ENCODE data around the gene ARGLU1.

Gene ARGLU1

GRCh38 chr13:106597749-106598395 lies 29.9 kb upstream of the ARGLU1 start:
- ATAC-seq (replicated peaks; ENCODE audit: extremely low read depth, poor library complexity, severe bottlenecking) (no peak), DNase-seq (ENCODE audit: low spot score in 2 of 2) (no peak)
- H3K27me3 Mint-ChIP-seq, result peaks cover 52% of the 10 kb centered on the region
- peaks cover 2% of the 10 kb centered on the region for H3K36me3 Mint-ChIP-seq (ENCODE audit: insufficient read depth)
- no peak overlapping the region for H3K27ac Mint-ChIP-seq (ENCODE audit: low read depth)
- no peak overlapping the region for H3K4me3 Mint-ChIP-seq
- no peaks in the 10 kb centered on the region for H3K9me3 Mint-ChIP-seq
- peaks cover 9% of the 10 kb centered on the region for H3K4me1 Mint-ChIP-seq

DNA sequence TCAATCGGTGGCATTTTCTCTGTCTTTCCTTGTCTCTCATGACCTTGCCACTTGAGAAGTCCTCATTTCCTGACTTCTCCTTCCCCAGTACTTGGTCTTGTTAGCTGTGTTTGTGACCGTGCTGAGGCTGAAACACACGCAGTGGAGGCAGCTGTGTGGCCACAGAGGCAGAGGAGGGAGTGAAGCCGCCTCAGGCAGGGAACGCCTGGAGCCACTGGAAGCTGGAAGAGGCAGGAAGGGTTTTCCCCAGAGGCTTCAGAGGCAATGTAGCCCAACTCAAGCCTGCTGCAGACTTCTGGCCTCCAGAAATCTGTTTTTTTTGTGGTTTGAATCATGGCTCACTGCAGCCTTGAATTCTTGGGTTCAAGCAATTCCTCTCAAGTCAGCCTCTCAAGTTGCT lies 29.2 kb upstream of the ARGLU1 start:
- Mint-ChIP-seq H3K4me3 (no peak overlapping the region), H3K27ac (ENCODE audit: low read depth) (no peak overlapping the region), H3K27me3 (peaks cover 52% of the 10 kb centered on the region), H3K36me3 (ENCODE audit: insufficient read depth) (peaks cover 2% of the 10 kb centered on the region), H3K9me3 (no peaks in the 10 kb centered on the region), H3K4me1 (peaks cover 9% of the 10 kb centered on the region)
- ATAC-seq (replicated peaks; ENCODE audit: extremely low read depth, poor library complexity, severe bottlenecking), result no peak
- no peak for DNase-seq (ENCODE audit: low spot score in 2 of 2)

DNA sequence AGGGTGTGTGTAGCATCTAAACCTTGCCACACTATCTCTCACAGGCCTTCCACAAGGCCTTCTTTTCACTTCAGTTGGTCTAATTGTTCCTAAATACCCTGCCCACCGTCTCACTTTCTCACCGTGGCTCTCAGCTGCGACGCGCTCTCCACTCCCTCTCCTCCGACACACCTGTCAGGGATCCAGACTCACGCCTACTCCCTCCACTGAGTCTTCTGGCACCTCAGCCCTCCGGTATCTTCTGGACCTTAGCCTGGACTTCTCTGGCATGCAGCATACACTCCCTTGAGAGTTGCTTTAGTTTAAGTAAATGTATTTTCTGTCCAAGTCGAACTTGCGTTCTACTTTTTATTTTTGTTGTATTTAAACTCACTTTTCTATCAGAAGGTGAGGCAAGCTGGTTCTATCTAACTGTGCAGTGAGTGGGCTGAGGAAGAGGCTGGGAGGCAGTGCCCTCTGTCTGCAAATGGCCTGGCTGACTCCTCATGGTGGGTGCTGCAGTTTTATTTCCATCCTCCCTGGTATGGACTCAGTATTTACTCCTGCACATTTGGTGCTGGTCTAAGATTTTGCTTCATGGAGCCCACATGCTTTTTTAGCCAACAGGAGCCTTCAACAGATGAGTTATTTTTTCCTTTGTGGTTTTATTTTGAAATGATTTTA lies 28.5 kb upstream of the ARGLU1 start:
- peaks cover 55% of the 10 kb centered on the region for H3K27me3 Mint-ChIP-seq
- no peak for DNase-seq (ENCODE audit: low spot score in 2 of 2)
- H3K9me3 Mint-ChIP-seq, result no peaks in the 10 kb centered on the region
- H3K4me3 Mint-ChIP-seq, result no peak overlapping the region
- no peak overlapping the region for H3K27ac Mint-ChIP-seq (ENCODE audit: low read depth)
- ATAC-seq (replicated peaks; ENCODE audit: extremely low read depth, poor library complexity, severe bottlenecking), result no peak
- peaks cover 9% of the 10 kb centered on the region for H3K4me1 Mint-ChIP-seq
- H3K36me3 Mint-ChIP-seq (ENCODE audit: insufficient read depth), result peaks cover 2% of the 10 kb centered on the region

GRCh38 chr13:106595625-106596024 lies 27.7 kb upstream of the ARGLU1 start:
- H3K36me3 Mint-ChIP-seq (ENCODE audit: insufficient read depth), result peaks cover 2% of the 10 kb centered on the region
- H3K9me3 Mint-ChIP-seq, result no peaks in the 10 kb centered on the region
- DNase-seq (ENCODE audit: low spot score in 2 of 2) (no peak), ATAC-seq (replicated peaks; ENCODE audit: extremely low read depth, poor library complexity, severe bottlenecking) (no peak)
- H3K4me3 Mint-ChIP-seq, result no peak overlapping the region
- no peak overlapping the region for H3K27ac Mint-ChIP-seq (ENCODE audit: low read depth)
- peaks cover 8% of the 10 kb centered on the region for H3K4me1 Mint-ChIP-seq
- peaks cover 60% of the 10 kb centered on the region for H3K27me3 Mint-ChIP-seq

GRCh38 chr13:106594980-106595379 lies 27.0 kb upstream of the ARGLU1 start:
- DNase-seq (ENCODE audit: low spot score in 2 of 2) (no peak), ATAC-seq (replicated peaks; ENCODE audit: extremely low read depth, poor library complexity, severe bottlenecking) (no peak)
- H3K36me3 Mint-ChIP-seq (ENCODE audit: insufficient read depth), result peaks cover 2% of the 10 kb centered on the region
- H3K4me3 Mint-ChIP-seq, result no peak overlapping the region
- H3K9me3 Mint-ChIP-seq, result no peaks in the 10 kb centered on the region
- peaks cover 1% of the 10 kb centered on the region for H3K4me1 Mint-ChIP-seq
- peaks cover 67% of the 10 kb centered on the region for H3K27me3 Mint-ChIP-seq
- no peak overlapping the region for H3K27ac Mint-ChIP-seq (ENCODE audit: low read depth)

GRCh38 chr13:106593132-106593531 lies 25.2 kb upstream of the ARGLU1 start:
- Mint-ChIP-seq H3K36me3 (ENCODE audit: insufficient read depth) (peaks cover 2% of the 10 kb centered on the region), H3K27me3 (peaks cover 73% of the 10 kb centered on the region), H3K4me3 (no peak overlapping the region), H3K9me3 (no peaks in the 10 kb centered on the region), H3K4me1 (no peaks in the 10 kb centered on the region), H3K27ac (ENCODE audit: low read depth) (no peak overlapping the region)
- ATAC-seq (replicated peaks; ENCODE audit: extremely low read depth, poor library complexity, severe bottlenecking) (no peak), DNase-seq (ENCODE audit: low spot score in 2 of 2) (no peak)

DNA sequence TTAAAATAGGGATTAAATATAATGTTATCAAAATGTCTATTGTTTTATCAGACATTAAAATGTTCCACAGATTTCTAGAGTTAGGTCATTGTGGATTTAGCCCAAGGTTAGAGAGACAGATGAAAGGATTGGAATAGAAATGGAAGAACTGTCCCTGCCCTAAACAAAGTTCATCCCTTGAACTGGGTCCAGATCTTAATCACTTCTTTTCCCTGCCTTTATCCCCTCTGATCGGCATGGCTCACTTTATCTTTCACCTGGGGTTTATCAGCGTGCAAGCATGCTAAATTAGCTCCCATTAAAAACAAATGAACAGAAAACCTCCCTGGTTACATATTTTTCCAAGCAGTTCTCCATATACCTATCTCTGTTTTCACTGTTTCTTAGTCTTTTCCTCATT lies 23.4 kb upstream of the ARGLU1 start:
- peaks cover 10% of the 10 kb centered on the region for H3K9me3 Mint-ChIP-seq
- no peak for DNase-seq (ENCODE audit: low spot score in 2 of 2)

GRCh38 chr13:106589716-106590115 lies 21.8 kb upstream of the ARGLU1 start:
- peaks cover 18% of the 10 kb centered on the region for H3K9me3 Mint-ChIP-seq
- ATAC-seq (replicated peaks; ENCODE audit: extremely low read depth, poor library complexity, severe bottlenecking) (no peak), DNase-seq (ENCODE audit: low spot score in 2 of 2) (no peak)
- no peak overlapping the region for H3K4me3 Mint-ChIP-seq
- H3K27ac Mint-ChIP-seq (ENCODE audit: low read depth), result no peak overlapping the region
- no peaks in the 10 kb centered on the region for H3K4me1 Mint-ChIP-seq
- peaks cover 2% of the 10 kb centered on the region for H3K36me3 Mint-ChIP-seq (ENCODE audit: insufficient read depth)
- peaks cover 60% of the 10 kb centered on the region for H3K27me3 Mint-ChIP-seq

More for the DNA sequence above, 23.4 kb upstream of the ARGLU1 start:
- H3K27me3 Mint-ChIP-seq, result peaks cover 76% of the 10 kb centered on the region
- no peak overlapping the region for H3K27ac Mint-ChIP-seq (ENCODE audit: low read depth)
- no peak overlapping the region for H3K4me3 Mint-ChIP-seq
- ATAC-seq (replicated peaks; ENCODE audit: extremely low read depth, poor library complexity, severe bottlenecking), result no peak
- peaks cover 2% of the 10 kb centered on the region for H3K36me3 Mint-ChIP-seq (ENCODE audit: insufficient read depth)
- no peaks in the 10 kb centered on the region for H3K4me1 Mint-ChIP-seq

GRCh38 chr13:106588367-106588766 lies 20.4 kb upstream of the ARGLU1 start:
- ATAC-seq (replicated peaks; ENCODE audit: extremely low read depth, poor library complexity, severe bottlenecking) (no peak), DNase-seq (ENCODE audit: low spot score in 2 of 2) (no peak)
- H3K27me3 Mint-ChIP-seq, result peaks cover 56% of the 10 kb centered on the region
- no peak overlapping the region for H3K27ac Mint-ChIP-seq (ENCODE audit: low read depth)
- H3K4me3 Mint-ChIP-seq, result no peak overlapping the region
- H3K9me3 Mint-ChIP-seq, result peaks cover 20% of the 10 kb centered on the region
- H3K4me1 Mint-ChIP-seq, result no peaks in the 10 kb centered on the region
- no peaks in the 10 kb centered on the region for H3K36me3 Mint-ChIP-seq (ENCODE audit: insufficient read depth)

GRCh38 chr13:106587787-106588186 lies 19.9 kb upstream of the ARGLU1 start:
- H3K27ac Mint-ChIP-seq (ENCODE audit: low read depth), result no peak overlapping the region
- peaks cover 50% of the 10 kb centered on the region for H3K27me3 Mint-ChIP-seq
- no peaks in the 10 kb centered on the region for H3K36me3 Mint-ChIP-seq (ENCODE audit: insufficient read depth)
- no peak for DNase-seq (ENCODE audit: low spot score in 2 of 2)
- H3K4me1 Mint-ChIP-seq, result no peaks in the 10 kb centered on the region
- H3K4me3 Mint-ChIP-seq, result no peak overlapping the region
- H3K9me3 Mint-ChIP-seq, result peaks cover 20% of the 10 kb centered on the region
- ATAC-seq (replicated peaks; ENCODE audit: extremely low read depth, poor library complexity, severe bottlenecking), result no peak

DNA sequence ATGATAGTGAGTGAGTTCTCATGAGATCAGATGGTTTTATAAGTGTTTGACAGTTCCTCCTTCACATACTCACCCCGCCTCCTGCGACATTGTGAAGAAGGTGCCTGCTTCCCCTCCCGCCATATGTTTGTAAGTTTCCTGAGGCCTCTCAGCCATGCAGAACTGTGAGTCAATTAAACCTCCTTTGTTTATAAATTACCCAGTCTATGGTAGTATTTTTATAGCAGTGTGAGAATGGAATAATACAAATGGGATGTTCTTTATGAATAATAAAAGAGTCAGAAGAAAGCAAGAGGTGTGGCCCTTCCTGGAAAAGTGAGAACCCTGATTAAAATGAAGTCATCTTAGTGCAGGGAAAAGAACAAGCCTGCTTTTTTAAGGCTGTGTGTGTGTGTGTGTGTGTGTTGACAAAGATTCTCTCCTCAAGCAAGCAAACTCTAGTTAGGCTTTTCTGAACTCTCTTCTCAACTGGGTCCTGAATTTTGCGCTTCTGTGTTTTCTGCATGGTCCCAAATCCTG lies 18.8 kb upstream of the ARGLU1 start:
- no peaks in the 10 kb centered on the region for H3K36me3 Mint-ChIP-seq (ENCODE audit: insufficient read depth)
- peaks cover 46% of the 10 kb centered on the region for H3K27me3 Mint-ChIP-seq
- H3K9me3 Mint-ChIP-seq, result peaks cover 20% of the 10 kb centered on the region
- no peak for ATAC-seq (replicated peaks; ENCODE audit: extremely low read depth, poor library complexity, severe bottlenecking)
- H3K27ac Mint-ChIP-seq (ENCODE audit: low read depth), result no peak overlapping the region
- no peak overlapping the region for H3K4me3 Mint-ChIP-seq
- H3K4me1 Mint-ChIP-seq, result no peaks in the 10 kb centered on the region
- DNase-seq (ENCODE audit: low spot score in 2 of 2), result no peak

DNA sequence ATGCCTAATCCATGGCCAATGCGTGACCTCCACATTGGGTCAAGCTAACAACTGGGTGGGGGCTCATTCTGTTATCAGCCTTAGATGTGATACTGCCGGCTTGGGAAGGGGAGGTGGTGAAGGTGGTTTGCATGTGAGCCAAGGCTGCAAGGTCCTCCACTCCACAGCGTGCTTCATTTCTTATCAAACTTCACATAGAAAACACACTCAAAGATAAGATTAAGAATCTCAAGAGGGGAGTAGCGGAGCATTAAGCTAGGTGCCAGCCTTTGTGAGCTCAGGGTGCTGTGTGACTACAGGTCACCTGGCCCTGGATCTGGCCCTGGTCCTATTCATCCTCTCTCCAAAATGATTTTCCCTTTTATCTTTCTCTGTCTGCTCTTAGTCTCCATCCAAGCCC lies 13.3 kb upstream of the ARGLU1 start:
- DNase-seq (ENCODE audit: low spot score in 2 of 2) (no peak), ATAC-seq (replicated peaks; ENCODE audit: extremely low read depth, poor library complexity, severe bottlenecking) (no peak)
- H3K27me3 Mint-ChIP-seq, result peaks cover 15% of the 10 kb centered on the region
- H3K27ac Mint-ChIP-seq (ENCODE audit: low read depth), result no peak overlapping the region
- H3K4me1 Mint-ChIP-seq, result no peaks in the 10 kb centered on the region
- no peaks in the 10 kb centered on the region for H3K36me3 Mint-ChIP-seq (ENCODE audit: insufficient read depth)
- peaks cover 9% of the 10 kb centered on the region for H3K9me3 Mint-ChIP-seq
- no peak overlapping the region for H3K4me3 Mint-ChIP-seq

GRCh38 chr13:106575896-106576295 lies 8.0 kb upstream of the ARGLU1 start:
- no peak for ATAC-seq (replicated peaks; ENCODE audit: extremely low read depth, poor library complexity, severe bottlenecking)
- no peak overlapping the region for H3K27ac Mint-ChIP-seq (ENCODE audit: low read depth)

More at GRCh38 chr13:106575896-106576295, 8.0 kb upstream of the ARGLU1 start:
- H3K27me3 Mint-ChIP-seq, result peaks cover under 1% of the 10 kb centered on the region
- H3K36me3 Mint-ChIP-seq (ENCODE audit: insufficient read depth), result no peaks in the 10 kb centered on the region
- H3K9me3 Mint-ChIP-seq, result no peaks in the 10 kb centered on the region
- H3K4me3 Mint-ChIP-seq, result no peak overlapping the region
- no peak for DNase-seq (ENCODE audit: low spot score in 2 of 2)
- no peaks in the 10 kb centered on the region for H3K4me1 Mint-ChIP-seq
